HG02798 (cell line): ENCODE measurements around the gene HSPBAP1.
"Not testable (repeated sequence)": the region's sequence is repeated elsewhere in the genome, so short reads cannot be mapped to it uniquely, and the experiment has no call there.

Experiments
- ATAC-seq: cut with Tn5 transposase; IDR thresholded peaks from one replicate; pipeline ENCODE4 v1.9.1; 2021; ENCODE audit warnings: mild to moderate bottlenecking; ENCODE audit not compliant: unreplicated experiment, poor library complexity

HSPBAP1 gene

GRCh38 chr3:122787872-122788271, 5.8 kb downstream of the HSPBAP1 start:
- ATAC-seq = no peak

DNA sequence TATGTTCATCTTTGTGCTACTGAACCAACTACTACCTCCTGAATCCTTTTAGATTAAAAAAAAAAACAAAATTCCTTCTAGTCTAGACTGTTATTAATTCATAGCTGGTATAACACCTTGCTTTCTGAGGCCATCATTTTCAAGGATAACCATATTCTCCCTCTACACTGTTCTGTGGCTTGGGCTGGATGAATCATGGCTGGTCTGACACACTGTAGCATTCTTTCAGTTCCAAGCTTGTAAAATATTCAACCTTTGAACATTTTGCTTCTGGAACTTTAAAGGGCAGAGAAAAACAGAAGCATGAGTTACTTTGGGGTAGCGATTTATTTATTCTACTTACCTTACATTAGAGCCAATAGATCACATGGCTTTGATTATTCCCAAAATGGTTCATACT, 7.6 kb downstream of the HSPBAP1 start:
- no peak for ATAC-seq

DNA sequence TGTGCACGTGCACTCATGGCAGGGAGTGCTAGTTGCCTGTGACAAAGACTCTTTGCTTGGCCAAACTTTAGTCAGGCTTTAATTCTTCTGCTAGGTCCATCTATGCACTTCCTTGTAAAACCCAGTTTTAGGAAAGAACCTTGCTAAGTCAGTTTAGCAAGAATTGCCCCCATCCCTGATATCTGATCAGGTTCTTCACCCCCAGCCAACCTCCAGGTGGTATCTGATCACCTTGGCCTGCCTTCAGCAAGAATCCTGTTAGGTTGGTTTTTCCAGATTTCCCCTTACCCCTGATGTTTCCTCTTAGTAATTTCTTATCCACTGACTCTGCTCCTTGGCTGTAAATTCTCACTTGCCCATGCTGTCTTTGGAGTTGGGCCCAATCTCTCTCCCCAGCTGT, 8.4 kb downstream of the HSPBAP1 start:
- no peak for ATAC-seq

DNA sequence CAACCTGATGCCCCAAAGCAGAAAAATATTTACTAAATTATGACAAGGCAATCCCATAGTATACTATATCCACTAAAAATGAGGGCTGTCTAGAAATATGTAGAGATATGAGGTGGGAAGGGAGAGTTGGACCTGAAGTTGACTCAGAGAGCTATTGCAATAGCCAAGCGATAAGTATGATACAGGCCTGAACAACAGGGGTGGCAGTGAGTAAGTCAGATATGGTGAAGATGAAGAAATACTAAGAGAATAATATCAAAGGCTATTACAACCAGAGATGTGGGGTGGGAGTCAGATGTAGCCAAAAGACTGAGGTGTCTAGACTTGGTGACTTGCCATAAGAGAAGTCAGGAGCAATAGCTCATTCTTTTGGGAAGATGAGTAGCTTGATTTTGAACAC, 9.2 kb downstream of the HSPBAP1 start:
- no peak for ATAC-seq

GRCh38 chr3:122782804-122783203, 10.8 kb downstream of the HSPBAP1 start:
- no peak for ATAC-seq

DNA sequence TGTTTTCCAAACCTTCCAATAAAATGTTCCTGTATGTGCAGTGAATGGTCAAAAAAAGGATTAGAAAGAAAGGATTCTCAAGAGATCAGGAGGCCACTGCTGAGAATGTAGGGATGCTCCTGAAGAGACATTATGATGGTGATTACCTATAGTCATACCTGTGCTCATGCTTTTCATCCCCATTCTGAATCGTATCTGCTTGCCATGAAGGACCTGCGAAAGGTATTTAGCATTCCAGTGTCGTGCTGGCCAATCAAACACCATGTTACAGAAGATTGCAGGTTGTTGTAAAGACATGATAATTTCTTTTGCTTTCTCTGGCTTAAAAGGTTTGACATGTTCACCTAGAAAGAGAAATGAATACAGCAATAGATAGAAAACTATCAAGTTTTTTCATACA, 16.1 kb downstream of the HSPBAP1 start:
- ATAC-seq = no peak

GRCh38 chr3:122776675-122777468, 16.8 kb downstream of the HSPBAP1 start:
- no peak for ATAC-seq

DNA sequence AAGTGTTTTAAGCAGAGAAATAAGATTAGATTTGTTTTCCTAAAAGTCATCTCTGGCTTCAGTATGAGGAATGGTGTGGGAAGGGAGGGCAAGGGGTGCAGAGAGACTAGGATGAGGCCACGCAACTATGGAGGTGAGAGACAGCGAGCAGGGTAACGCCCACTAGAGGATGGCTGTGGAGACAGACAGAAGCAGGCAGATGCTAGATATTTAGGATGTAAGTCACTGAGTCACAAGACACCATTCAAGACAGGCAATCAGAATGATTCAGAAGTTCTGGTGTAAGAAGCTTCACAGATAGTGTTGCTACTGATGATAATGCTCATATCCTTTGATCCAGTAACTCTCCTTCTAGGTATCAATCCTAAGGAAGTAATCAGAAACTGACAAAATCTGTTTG, 19.1 kb downstream of the HSPBAP1 start:
- ATAC-seq = peak; percentile 13

DNA sequence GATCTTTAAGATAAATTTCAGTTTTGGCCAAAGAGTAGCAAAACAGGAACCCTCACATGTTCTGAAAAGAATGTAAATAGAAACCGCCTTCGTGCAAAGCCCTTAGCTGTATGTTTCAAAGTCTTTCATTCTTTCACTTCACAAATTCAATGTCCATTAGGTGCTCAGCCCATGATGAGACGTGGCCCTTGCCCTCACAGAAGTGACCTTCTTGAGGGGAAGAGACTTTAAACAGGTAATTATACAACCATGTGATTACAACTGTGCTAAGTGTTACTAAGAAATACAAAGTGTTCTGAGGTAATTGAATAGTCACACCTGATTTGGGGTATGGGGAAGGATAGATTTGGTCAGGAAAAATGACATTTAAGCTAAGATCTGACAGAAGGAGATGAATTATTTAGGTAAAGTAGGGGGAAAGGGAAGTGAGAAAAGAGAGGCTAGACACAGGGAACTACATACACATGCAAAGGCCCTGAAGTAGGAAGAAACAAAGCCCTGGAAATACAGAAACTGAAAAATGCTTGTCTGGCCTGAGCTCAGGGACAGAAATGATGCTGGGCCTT, 19.6 kb downstream of the HSPBAP1 start:
- peak; percentile 62 for ATAC-seq

GRCh38 chr3:122772827-122773226, 20.8 kb downstream of the HSPBAP1 start:
- ATAC-seq = no peak

DNA sequence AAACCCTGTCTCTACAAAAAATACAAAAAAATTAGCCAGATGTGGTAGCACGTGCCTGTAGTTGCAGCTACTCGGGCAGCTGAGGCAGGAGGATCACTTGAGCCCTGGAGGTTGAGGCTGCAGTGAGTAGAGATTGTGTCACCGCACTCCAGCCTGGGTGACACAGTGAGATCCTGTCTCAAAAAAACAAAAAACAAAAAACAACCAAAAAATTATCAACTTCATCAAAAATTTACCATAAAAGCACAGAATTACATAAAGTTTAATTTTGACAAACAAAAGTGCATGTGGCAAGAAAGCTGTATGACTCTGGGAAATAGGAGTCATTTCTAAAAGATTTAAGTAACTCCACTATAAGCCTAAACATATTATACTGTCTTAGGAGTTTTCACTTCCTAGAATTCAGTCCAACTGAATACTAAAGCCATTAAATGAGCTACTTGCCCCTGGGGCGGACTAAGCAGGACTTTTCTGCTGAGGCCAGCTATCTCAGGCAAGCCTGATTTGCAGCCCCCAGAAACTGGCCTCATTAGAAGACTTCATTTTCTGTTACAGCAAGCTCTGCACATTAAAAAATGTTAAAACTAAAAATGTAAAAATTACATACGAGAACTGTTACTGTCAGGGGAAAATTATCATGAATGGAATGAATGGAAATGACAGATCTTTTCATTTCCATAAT, 23.0 kb downstream of the HSPBAP1 start:
- no peak for ATAC-seq

- no peak for ATAC-seq
These were observed 25.9 kb downstream of the HSPBAP1 start for GRCh38 chr3:122767540-122768372.

GRCh38 chr3:122766430-122766829, 27.2 kb downstream of the HSPBAP1 start:
- ATAC-seq = no peak

- ATAC-seq = no peak
These were observed 33.0 kb downstream of the HSPBAP1 start for GRCh38 chr3:122760453-122761271.

DNA sequence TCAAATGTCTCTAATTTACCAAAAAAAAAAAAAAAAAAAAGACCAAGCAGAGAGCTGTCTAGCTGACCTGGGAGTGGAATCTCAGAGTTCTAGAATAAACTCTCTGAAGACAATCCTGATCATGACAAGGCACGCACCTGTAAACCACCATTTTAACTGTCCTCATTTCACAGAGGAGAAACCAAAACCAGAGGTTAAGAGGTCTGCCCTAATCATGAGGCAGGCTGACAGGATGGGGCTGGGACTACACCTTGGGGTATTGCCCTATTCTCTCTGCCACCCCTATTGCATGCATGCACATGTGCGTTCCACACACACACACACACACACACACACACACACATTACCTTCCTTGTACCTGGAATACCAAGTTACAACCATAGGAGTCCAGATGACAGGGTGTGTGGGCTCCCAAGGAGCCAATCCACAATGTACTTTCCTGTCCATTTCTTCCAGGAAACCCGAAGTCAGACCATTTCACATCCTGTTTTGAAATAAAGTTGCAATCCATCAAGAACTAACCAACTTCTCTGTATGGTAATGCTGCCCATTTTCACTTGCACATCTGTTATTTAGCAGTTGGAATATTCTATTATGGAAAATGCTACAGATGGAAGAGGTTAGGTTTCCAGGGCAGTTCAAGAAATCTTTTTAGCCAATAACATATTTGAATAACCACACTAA, 34.6 kb downstream of the HSPBAP1 start:
- ATAC-seq = no peak

GRCh38 chr3:122755491-122755890, 38.1 kb downstream of the HSPBAP1 start:
- no peak for ATAC-seq

- peak; percentile 72 for ATAC-seq
These were observed 38.7 kb downstream of the HSPBAP1 start for GRCh38 chr3:122754929-122755328.

DNA sequence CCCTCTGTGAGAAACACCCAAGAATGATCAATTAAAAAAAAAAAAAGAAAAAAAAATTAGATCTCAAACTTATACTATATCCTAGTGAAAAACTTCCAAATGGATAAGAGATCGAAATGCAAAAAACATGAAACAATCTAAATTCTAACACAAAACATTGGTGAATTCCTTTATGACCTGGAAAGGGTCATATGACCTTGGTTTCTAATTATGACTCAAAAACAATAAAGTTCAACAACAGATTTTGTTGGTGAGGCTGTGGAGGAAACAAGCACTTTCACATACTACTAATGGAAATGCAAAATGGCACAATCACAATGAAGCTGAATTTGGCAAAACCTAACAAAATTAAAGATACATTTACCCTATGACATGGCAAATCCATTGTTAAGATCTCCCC, 45.3 kb downstream of the HSPBAP1 start:
- no peak for ATAC-seq

DNA sequence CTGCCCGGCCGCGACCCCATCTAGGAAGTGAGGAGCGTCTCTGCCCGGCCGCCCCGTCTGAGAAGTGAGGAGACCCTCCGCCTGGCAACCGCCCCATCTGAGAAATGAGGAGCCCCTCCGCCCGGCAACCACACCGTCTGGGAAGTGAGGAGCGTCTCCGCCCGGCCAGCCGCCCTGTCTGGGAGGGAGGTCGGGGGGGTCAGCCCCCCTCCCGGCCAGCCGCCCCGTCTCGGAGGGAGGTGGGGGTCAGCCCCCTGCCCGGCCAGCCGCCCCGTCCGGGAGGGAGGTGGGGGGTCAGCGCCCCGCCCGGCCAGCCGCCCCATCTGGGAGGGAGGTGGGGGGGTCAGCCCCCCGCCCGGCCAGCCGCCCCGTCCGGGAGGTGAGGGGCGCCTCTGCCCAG, 46.3 kb downstream of the HSPBAP1 start:
- not testable (repeated sequence) for ATAC-seq
